Coronary artery (tissue), 2 donors: Measurements from ENCODE around the gene PRKCSH.

Source experiments
- DNase-seq: peaks from one replicate; pipeline ENCODE4 v3.0.0-alpha.2; 2017; ENCODE audit warnings: low spot score
- H3K27ac ChIP-seq, 2 donors: fragments of 200-600 bp; sonication (generic); one replicate each; pipeline ENCODE4 v1.5.1; 2016 to 2019
- H3K4me3 ChIP-seq: fragments of 200-600 bp; sonication (generic); 2 replicates; pipeline ENCODE4 v1.5.1; 2016; ENCODE audit warnings: mild to moderate bottlenecking, moderate library complexity
- TF ChIP-seq, protein P1 (sequence below): fragments of 200-600 bp; sonication (generic); IDR thresholded peaks from one replicate; pipeline ENCODE4 v1.5.1; 2019; ENCODE audit warnings: antibody characterized with exemption

Gene PRKCSH

DNA sequence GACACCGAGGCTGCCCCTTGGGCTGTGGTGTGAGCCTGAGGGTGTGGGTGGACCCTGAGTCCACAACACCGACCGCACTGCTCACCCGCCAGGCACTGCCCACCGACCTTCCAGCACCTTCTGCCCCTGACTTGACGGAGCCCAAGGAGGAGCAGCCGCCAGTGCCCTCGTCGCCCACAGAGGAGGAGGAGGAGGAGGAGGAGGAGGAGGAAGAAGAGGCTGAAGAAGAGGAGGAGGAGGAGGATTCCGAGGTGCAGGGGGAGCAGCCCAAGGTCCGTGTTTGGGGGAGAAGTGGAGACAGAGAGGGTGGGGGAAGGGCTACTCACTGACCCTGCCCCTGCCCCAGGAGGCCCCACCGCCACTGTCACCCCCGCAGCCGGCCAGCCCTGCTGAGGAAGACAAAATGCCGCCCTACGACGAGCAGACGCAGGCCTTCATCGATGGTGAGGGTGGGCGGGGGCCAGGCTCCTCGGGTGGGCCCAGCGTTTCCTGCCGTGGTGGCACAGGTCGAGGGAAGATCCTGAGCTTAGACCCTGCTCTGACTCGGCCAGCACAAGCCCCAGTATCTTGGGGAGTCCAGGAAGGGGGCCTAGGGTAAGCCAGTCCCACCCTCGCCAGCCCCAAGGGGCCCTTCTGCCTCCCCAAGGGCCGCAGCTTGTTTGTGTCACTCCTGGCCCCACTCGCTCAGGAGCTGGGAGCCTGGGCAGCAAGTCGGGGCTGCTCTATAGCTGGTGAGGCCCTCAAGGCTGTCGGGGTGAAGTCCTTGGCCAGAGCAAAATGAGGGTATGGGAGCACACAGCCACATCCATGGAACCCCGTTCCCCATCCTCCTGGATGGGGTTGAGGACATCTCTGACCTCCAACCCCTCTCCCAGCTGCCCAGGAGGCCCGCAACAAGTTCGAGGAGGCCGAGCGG lies 12.2 kb downstream of the PRKCSH start:
- no peak for DNase-seq
- Histone ChIP-seq H3K4me3 (no peak overlapping the region), H3K27ac (no peak overlapping the region)
- TF ChIP-seq, protein P1, sequence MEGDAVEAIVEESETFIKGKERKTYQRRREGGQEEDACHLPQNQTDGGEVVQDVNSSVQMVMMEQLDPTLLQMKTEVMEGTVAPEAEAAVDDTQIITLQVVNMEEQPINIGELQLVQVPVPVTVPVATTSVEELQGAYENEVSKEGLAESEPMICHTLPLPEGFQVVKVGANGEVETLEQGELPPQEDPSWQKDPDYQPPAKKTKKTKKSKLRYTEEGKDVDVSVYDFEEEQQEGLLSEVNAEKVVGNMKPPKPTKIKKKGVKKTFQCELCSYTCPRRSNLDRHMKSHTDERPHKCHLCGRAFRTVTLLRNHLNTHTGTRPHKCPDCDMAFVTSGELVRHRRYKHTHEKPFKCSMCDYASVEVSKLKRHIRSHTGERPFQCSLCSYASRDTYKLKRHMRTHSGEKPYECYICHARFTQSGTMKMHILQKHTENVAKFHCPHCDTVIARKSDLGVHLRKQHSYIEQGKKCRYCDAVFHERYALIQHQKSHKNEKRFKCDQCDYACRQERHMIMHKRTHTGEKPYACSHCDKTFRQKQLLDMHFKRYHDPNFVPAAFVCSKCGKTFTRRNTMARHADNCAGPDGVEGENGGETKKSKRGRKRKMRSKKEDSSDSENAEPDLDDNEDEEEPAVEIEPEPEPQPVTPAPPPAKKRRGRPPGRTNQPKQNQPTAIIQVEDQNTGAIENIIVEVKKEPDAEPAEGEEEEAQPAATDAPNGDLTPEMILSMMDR: no peak

DNA sequence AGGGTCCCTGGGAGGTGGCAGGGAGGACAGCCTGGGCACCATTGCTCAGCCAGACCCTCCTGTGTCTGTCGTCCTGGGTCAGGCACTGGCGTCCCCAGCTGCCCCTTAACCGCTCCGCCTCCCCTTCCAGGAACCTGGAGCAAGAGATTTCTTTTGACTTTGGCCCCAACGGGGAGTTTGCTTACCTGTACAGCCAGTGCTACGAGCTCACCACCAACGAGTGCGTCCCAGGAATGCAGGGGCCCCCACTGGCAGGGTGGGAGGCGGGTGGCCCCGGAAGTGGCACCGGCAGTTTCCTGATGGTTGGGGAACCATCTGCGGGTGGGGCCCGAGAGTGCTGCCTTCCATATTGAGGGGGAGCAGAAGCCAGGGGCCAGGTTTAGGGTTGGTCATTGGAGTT lies 13.0 kb downstream of the PRKCSH start:
- H3K27ac ChIP-seq: no peak overlapping the region
- DNase-seq: no peak
- H3K4me3 ChIP-seq: no peak overlapping the region
- TF ChIP-seq, protein P1: no peak

DNA sequence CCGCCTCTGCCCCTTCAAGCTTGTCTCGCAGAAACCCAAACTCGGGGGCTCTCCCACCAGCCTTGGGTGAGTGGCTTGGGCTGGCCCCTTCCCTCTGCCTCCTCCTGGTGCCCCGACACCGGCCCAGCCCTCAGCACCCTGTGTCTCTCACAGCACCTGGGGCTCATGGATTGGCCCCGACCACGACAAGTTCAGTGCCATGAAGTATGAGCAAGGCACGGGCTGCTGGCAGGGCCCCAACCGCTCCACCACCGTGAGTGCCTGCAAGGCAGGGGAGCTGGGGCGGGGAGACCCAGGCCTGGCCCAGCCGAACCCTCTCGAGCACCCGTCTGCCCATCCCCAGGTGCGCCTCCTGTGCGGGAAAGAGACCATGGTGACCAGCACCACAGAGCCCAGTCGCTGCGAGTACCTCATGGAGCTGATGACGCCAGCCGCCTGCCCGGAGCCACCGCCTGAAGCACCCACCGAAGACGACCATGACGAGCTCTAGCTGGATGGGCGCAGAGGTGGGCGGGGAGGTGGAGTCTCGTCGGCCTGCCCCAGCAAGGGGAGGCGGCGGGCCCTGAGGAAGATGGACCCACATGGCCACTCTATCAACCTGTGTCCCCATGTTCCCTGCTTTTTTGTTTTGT lies 13.6 kb downstream of the PRKCSH start:
- H3K4me3 ChIP-seq: no peak overlapping the region
- no peak overlapping the region for H3K27ac ChIP-seq
- DNase-seq: no peak
- TF ChIP-seq, protein P1: no peak

DNA sequence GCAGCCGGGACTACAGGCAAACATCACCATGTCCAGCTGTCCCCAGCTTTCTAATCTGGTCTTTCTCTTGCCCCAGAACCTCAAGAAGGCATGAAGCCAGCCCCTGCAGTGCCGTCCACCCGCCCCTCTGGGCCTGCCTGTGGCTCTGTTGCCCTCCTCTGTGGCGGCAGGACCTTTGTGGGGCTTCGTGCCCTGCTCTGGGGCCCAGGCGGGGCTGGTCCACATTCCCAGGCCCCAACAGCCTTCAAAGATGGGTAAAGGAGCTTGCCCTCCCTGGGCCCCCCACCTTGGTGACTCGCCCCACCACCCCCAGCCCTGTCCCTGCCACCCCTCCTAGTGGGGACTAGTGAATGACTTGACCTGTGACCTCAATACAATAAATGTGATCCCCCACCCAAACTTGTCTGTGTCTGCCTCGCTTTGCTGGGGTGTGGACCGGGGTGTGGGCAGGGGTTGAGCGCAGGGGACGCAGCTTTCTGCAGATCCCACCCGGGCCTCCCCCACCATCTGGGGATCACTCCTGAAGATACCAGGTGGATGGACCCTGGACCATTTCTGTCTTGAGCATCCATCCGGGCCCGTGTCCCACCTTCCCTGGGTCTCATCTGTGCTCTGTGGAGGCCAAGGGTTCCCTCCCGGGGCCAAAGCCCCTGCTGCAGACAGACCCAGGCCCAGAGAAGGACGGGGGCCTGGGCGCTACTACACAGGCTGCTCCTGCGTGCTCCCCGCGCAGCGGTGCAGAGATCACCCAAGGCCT lies 15.3 kb downstream of the PRKCSH start:
- DNase-seq: no peak

DNA sequence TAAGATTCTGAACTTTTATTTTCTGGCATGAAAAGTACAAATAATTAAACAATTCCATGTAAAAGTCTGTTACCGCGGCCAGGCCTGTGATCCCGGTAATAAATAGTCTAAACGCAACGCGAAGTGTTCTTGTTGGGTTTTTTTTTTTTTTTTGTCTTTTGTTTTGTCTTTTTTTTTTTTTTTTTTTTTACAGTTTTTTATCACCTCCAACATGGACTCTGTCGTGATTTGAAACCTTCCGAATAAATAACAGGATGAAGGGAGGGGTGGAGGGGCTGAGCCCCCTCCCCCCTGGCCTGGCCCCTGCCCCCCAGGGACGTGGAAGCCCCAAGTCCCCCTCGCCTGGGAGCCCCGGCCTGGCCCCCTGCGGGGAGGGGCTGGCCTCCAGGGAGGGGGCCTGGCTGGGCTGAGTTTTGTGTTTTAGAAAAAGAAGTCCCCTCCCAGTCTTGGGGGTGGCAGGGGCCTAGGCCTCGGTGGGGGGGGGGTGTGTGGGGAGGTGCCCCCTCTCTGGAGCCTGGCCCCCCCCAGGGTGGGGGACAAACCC lies 16.0 kb downstream of the PRKCSH start:
- TF ChIP-seq, protein P1: no peak
- DNase-seq: no peak
- H3K4me3 ChIP-seq: no peak overlapping the region
- no peak overlapping the region for H3K27ac ChIP-seq

More for the DNA sequence above, 15.3 kb downstream of the PRKCSH start:
- Histone ChIP-seq H3K4me3 (no peak overlapping the region), H3K27ac (no peak overlapping the region)
- TF ChIP-seq, protein P1: no peak

DNA sequence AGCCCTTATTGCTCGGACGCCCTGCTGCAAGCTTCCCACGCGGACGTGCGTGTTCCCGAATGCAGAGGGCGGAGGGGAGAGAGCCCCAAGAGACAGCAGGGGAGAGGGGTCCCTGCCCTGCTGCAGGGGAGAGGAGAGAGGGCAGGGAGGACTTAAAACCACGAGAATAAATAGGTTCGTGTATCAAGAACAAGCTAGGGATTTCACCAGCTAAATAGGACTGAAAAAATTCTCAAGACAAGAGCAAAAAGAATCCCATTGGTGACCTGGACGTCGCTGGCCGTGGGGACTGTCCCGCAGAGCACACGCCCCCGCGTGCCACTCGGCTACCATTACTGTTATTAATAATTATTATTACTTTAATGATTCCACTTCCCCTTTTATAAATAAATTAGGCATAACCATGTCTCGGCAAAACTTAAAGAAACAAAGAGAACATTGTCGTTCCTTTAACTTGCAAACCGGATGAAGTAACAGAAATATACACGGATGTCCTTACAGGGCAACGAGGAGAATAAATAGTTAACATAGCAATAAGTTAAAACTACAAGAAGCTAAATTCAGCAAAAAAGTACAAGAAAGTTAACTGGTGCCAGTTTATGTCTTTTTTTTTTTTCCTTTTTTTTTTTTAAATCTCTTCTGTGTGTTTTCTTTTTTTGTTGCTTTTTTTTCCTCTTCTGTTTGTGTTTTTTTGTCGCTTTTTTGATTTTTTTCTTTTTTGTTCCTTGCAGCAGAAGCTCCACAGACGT lies 16.6 kb downstream of the PRKCSH start:
- Histone ChIP-seq H3K27ac (no peak overlapping the region), H3K4me3 (no peak overlapping the region)
- DNase-seq: no peak
- TF ChIP-seq, protein P1: no peak
